Nephron (organoid): Measurements from ENCODE around the gene FAM216B.

ENCODE experiments used
- H3K27ac Mint-ChIP-seq, 3 experiments: 2 replicates each; pipeline ENCODE4 v1.8.0; 2020; ENCODE audit warnings: mixed read lengths in 3 of 3, mild to moderate bottlenecking in 2 of 3, moderate library complexity in 1 of 3
- H3K27me3 Mint-ChIP-seq: 2 replicates; pipeline ENCODE4 v1.8.0; 2021; ENCODE audit warnings: low read depth, mild to moderate bottlenecking, moderate library complexity, mixed read lengths
- H3K36me3 Mint-ChIP-seq: 2 replicates; pipeline ENCODE4 v1.8.0; 2020; ENCODE audit warnings: low read depth, mixed read lengths
- H3K4me1 Mint-ChIP-seq: 2 replicates; pipeline ENCODE4 v1.8.0; 2020; ENCODE audit warnings: mixed read lengths
- H3K4me3 Mint-ChIP-seq, 3 experiments: 2 replicates each; pipeline ENCODE4 v1.8.0; 2020; ENCODE audit warnings: mild to moderate bottlenecking in 3 of 3, mixed read lengths in 3 of 3, moderate library complexity in 2 of 3
- H3K9me3 Mint-ChIP-seq: 2 replicates; pipeline ENCODE4 v1.8.0; 2020; ENCODE audit warnings: mixed read lengths
- CTCF ChIP-seq, 3 experiments: fragments of 200-600 bp; sonication (generic); IDR thresholded peaks; one replicate each; pipeline ENCODE4 v1.5.0; 2021; ENCODE audit warnings: antibody characterized with exemption in 3 of 3; ENCODE audit not compliant: unreplicated experiment in 3 of 3

FAM216B gene

DNA sequence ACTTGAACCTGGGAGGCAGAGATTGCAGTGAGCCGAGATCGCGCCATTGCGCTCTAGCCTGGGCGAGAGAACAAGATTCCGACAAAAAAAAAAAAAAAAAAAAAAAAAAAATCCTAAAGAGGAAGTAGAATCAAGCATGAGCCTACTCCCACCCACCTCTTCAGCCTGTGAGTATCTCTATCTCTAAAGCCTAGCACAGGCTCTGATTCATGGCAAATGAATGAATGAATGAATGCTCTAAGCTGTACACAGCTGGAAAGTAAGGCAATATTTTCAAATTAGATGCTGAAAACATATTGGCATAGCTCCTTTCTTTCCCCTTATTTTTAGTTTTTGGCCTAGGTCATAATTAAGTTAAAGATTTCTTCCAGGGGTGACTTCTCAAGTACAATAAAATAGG is 35.7 kb upstream of the FAM216B start:
- H3K4me3 Mint-ChIP-seq, result no peak overlapping the region
- no peaks in the 10 kb centered on the region for H3K27me3 Mint-ChIP-seq
- no peak overlapping the region for H3K27ac Mint-ChIP-seq
- no peaks in the 10 kb centered on the region for H3K36me3 Mint-ChIP-seq
- no peaks in the 10 kb centered on the region for H3K9me3 Mint-ChIP-seq
- no peak for TF ChIP-seq CTCF (IDR thresholded peaks at IDR 0.05; ENCODE audit: unreplicated experiment in 3 of 3)
- peaks cover 7% of the 10 kb centered on the region for H3K4me1 Mint-ChIP-seq

DNA sequence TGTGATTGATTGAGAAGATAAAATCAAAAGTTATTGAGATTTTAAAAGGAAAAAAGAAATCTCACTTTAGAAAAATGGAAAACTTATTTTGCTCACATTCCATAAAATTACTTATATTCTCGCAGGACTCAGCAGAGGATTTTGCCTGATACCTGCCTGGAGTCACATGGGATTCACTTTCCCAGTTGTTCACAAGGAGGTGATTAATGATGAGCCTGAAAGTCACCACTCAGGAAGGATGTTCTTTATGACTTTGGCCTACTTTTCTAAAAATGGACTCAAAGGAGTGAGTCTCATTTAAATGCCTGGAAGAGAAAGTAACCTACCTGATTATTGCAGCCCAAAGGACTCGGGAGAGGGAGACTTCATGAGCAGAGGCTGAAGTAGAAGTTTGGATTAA is 34.5 kb upstream of the FAM216B start:
- peaks cover 12% of the 10 kb centered on the region for H3K4me1 Mint-ChIP-seq
- TF ChIP-seq CTCF (IDR thresholded peaks at IDR 0.05; ENCODE audit: unreplicated experiment in 3 of 3), result no peak
- no peaks in the 10 kb centered on the region for H3K9me3 Mint-ChIP-seq
- peak overlapping the region in 2 of 3 experiments; percentile 60 to 80 for H3K27ac Mint-ChIP-seq
- H3K36me3 Mint-ChIP-seq, result no peaks in the 10 kb centered on the region
- no peaks in the 10 kb centered on the region for H3K27me3 Mint-ChIP-seq
- no peak overlapping the region for H3K4me3 Mint-ChIP-seq

DNA sequence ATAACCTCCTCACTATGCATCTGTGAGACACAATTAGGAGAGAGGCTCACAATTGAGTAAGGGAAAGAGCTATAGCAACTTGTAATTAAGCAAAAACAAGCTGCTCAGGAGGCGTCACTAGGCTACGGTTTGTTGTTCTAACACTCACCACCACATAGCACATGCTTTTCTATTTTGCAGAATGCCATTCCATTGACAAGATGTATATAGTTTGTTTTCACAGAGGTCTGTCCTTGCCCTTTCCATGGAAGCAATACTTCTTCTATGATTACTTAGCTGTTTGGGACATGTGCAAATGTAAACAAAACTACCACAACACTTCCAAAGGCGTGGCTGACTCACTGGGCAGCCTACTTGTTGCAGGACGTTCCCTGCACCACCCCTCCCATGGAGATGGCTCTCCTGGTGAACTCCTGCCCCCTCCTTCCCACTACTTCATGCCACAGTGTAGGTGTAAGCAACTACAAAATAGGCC is 33.9 kb upstream of the FAM216B start:
- Mint-ChIP-seq H3K36me3 (no peaks in the 10 kb centered on the region), H3K4me1 (peaks cover 12% of the 10 kb centered on the region), H3K9me3 (no peaks in the 10 kb centered on the region), H3K27ac (peak overlapping the region in 2 of 3 experiments; percentile 60 to 80), H3K27me3 (no peaks in the 10 kb centered on the region), H3K4me3 (no peak overlapping the region)
- TF ChIP-seq CTCF (IDR thresholded peaks at IDR 0.05; ENCODE audit: unreplicated experiment in 3 of 3), result no peak

DNA sequence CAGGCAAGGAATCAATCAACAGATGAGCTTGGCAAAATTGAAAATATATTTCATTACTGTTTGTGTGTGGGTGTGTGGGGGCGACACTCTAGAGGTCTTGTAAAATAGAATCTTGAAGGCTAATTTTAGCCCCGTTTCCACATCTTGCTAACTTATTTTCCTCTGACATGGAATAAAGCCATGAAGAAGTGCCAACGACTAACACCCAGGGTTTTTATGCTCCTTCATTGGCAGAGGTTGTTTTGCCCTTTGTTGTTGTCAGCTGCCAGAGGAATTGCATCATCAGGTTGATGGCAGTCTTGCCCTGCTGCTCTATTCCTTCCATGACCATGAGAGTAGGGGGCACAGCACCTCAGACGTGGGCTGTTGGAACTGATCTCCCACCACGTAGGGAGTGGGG is 30.6 kb upstream of the FAM216B start:
- H3K4me1 Mint-ChIP-seq, result peaks cover 39% of the 10 kb centered on the region

GRCh38 chr13:42751693-42752092 is 29.7 kb upstream of the FAM216B start:
- Mint-ChIP-seq H3K4me1 (peaks cover 45% of the 10 kb centered on the region), H3K36me3 (no peaks in the 10 kb centered on the region), H3K27ac (no peak overlapping the region), H3K9me3 (no peaks in the 10 kb centered on the region), H3K27me3 (no peaks in the 10 kb centered on the region), H3K4me3 (no peak overlapping the region)
- no peak for TF ChIP-seq CTCF (IDR thresholded peaks at IDR 0.05; ENCODE audit: unreplicated experiment in 3 of 3)

More for the DNA sequence above, 30.6 kb upstream of the FAM216B start:
- no peak for TF ChIP-seq CTCF (IDR thresholded peaks at IDR 0.05; ENCODE audit: unreplicated experiment in 3 of 3)
- Mint-ChIP-seq H3K4me3 (no peak overlapping the region), H3K27me3 (no peaks in the 10 kb centered on the region), H3K9me3 (no peaks in the 10 kb centered on the region), H3K36me3 (no peaks in the 10 kb centered on the region), H3K27ac (peak overlapping the region in 2 of 3 experiments; percentile 32 to 66)

DNA sequence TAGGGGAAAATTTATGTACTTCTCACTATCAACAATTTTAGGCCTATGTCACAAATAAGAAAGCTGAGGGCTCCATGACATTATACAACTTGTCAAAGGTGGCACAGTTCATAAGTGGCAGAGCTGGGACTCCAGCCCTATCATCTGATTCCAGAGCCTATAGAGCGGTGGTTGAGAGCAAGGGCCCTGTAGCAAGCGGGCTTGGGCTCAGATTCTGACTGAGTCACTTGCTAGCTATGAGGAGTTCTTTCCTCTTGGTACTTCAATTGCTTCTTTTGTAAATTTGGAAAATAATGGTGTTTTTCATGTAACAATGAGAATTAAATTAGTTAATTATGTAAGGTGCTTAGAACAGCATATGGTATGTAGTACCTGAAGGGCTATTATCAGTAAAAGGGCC is 28.7 kb upstream of the FAM216B start:
- H3K9me3 Mint-ChIP-seq, result peaks cover 3% of the 10 kb centered on the region
- H3K27ac Mint-ChIP-seq, result peak overlapping the region in 1 of 3 experiments; percentile 62
- H3K27me3 Mint-ChIP-seq, result no peaks in the 10 kb centered on the region
- no peaks in the 10 kb centered on the region for H3K36me3 Mint-ChIP-seq
- H3K4me3 Mint-ChIP-seq, result no peak overlapping the region
- TF ChIP-seq CTCF (IDR thresholded peaks at IDR 0.05; ENCODE audit: unreplicated experiment in 3 of 3), result no peak
- peaks cover 41% of the 10 kb centered on the region for H3K4me1 Mint-ChIP-seq
